Right lobe of liver (tissue), 6 donors: ENCODE measurements around the gene CLEC7A. TPM values are rescaled to one million over a fixed set of nuclear protein-coding genes. Genes with fewer than 3 reads are reported as not detected.

Experiments
- ATAC-seq, 4 donors: fragments of 200-7000 bp; cut with Tn5 transposase; one replicate each; pipeline ENCODE4 v1.9.1; 2020; ENCODE audit warnings: mild to moderate bottlenecking in 4 of 4, moderate library complexity in 4 of 4
- DNase-seq, 3 donors: peaks; one replicate each; pipeline ENCODE4 v3.0.0-alpha.2; 2020
- H3K27ac ChIP-seq, 3 donors: fragments of 200-600 bp; one replicate each; pipeline ENCODE4 v1.8.0; 2022
- H3K27me3 ChIP-seq, 2 donors: fragments of 200-600 bp; one replicate each; pipeline ENCODE4 v1.8.0; 2022
- H3K36me3 ChIP-seq, 4 donors: fragments of 200-600 bp; sonication (generic) in 1 of 4; one replicate each; pipeline versions ENCODE4 v1.5.1 to v1.8.0; 2017 to 2022; ENCODE audit warnings: control low read depth in 1 of 4
- H3K4me1 ChIP-seq, 4 donors: fragments of 200-600 bp; sonication (generic) in 1 of 4; one replicate each; pipeline versions ENCODE4 v1.5.1 to v1.8.0; 2017 to 2022; ENCODE audit warnings: control low read depth in 1 of 4
- H3K4me3 ChIP-seq, 3 donors: fragments of 200-600 bp; one replicate each; pipeline ENCODE4 v1.8.0; 2022
- H3K9me3 ChIP-seq, 4 donors: fragments of 200-600 bp; sonication (generic) in 1 of 4; one replicate each; pipeline versions ENCODE4 v1.5.1 to v1.8.0; 2017 to 2022; ENCODE audit warnings: control low read depth in 1 of 4
- CTCF ChIP-seq, 4 donors: fragments of 200-600 bp in 3 of 4; fragments of 450-650 bp in 1 of 4; IDR thresholded peaks; one replicate each; pipeline versions ENCODE4 v1.5.1 to v1.8.0; 2016 to 2022; ENCODE audit warnings: antibody characterized with exemption in 4 of 4, mild to moderate bottlenecking in 2 of 4
- POLR2A ChIP-seq: fragments of 450-650 bp; IDR thresholded peaks from one replicate; pipeline ENCODE4 v1.6.1; 2017; ENCODE audit warnings: antibody characterized with exemption, mild to moderate bottlenecking
- WGBS: methylation state at CpG from one replicate; pipeline ENCODE4 v1.1.6; 2018; ENCODE audit warnings: low coverage, low lambda C conversion rate; ENCODE audit not compliant: insufficient coverage; ENCODE audit errors: missing lambda C conversion rate; 5-methylcytosine and 5-hydroxymethylcytosine counted together
- intact Hi-C, 2 donors: fragments of 100-400 bp; cut with DNase I; formaldehyde crosslinking; loops; one replicate each; pipeline versions ENCODE4 v1.11.2 to v1.14.1; 2022
- total RNA-seq, 6 experiments: library from RNA; depleted of rRNA in 2 of 6; stranded (reverse); fragments of >200 nt in 2 of 6; fragmentation: NEBNext Ultra II Directional in 3 of 6; extraction: Animal tissue kit (Norgen Biotek cat#: 25700) in 3 of 6; gene quantifications; one replicate each; pipeline versions ENCODE4 v1.1.0 to v1.2.4, GENCODE V29; 2016 to 2023
- donor health status: DM: no; HTN: yes; CAD: no.
- donor health status: DM: no; HTN: no; CAD: no.
- donor health status: DM: no; HTN: no; CAD: no.
- donor health status: DM: no; HTN: yes; CAD: no.
- donor health status: DM: no; HTN: yes; CAD: no.

The CLEC7A gene
- total RNA-seq, 6 experiments from 2014 or later, result 1.6 to 9.5 (median 3.8) TPM

GRCh38 chr12:10131111-10131690, 1.2 kb upstream of the CLEC7A start:
- intact Hi-C loops, result loop anchor here in 1 of 2 donors (10.0 kb wide), 1 partner anchor 96 kb away; the partner anchor contains the start of gene CLEC9A
- no peak overlapping the region for H3K4me3 ChIP-seq
- H3K4me1 ChIP-seq, result no peaks in the 10 kb centered on the region
- TF ChIP-seq POLR2A (no peak), CTCF (IDR thresholded peaks at IDR 0.05) (no peak)
- no peaks in the 10 kb centered on the region for H3K27me3 ChIP-seq
- WGBS, result 26% methylated on average over 2 of the region's 2 CpGs
- ATAC-seq (peak in 2 of 4 donors; percentile 38 to 40), DNase-seq (no peak)
- H3K36me3 ChIP-seq, result no peaks in the 10 kb centered on the region
- H3K9me3 ChIP-seq, result no peaks in the 10 kb centered on the region
- peak overlapping the region in 2 of 3 donors; percentile 34 to 41 for H3K27ac ChIP-seq

DNA sequence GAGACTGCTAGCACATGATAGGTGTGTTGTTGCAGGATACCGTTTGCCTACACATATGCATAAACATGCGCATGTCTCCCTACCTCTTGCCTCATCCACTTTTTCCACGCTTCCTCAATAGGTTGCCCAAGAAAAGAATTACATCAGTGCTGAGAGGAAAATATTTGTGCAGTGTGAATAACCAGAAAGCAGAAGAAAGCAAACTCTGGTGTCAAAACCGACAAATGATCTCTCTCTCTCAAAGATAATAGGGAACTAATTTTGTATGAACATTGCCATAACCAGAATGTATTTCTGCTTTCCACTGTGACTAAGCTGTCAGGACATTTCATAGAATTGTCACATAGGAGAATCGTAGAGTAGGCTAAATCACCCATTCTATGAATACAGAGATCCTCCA, 1.3 kb downstream of the CLEC7A start:
- intact Hi-C loops, result no loop called here
- ATAC-seq, result peak; percentile 53 to 66 (median 58)
- no peaks in the 10 kb centered on the region for H3K27me3 ChIP-seq
- H3K36me3 ChIP-seq, result no peaks in the 10 kb centered on the region
- peak overlapping the region in 1 of 3 donors; percentile 20 for H3K4me3 ChIP-seq
- DNase-seq, result no peak
- H3K9me3 ChIP-seq, result no peaks in the 10 kb centered on the region
- 47% methylated on average over 5 of the region's 5 CpGs for WGBS
- H3K4me1 ChIP-seq, result no peaks in the 10 kb centered on the region
- TF ChIP-seq POLR2A (peak; percentile 52), CTCF (IDR thresholded peaks at IDR 0.05) (no peak)
- H3K27ac ChIP-seq, result peak overlapping the region in 2 of 3 donors; percentile 45 to 48

- Histone ChIP-seq H3K9me3 (no peaks in the 10 kb centered on the region), H3K27ac (no peak overlapping the region), H3K4me1 (no peaks in the 10 kb centered on the region), H3K4me3 (no peak overlapping the region), H3K27me3 (no peaks in the 10 kb centered on the region), H3K36me3 (no peaks in the 10 kb centered on the region)
- WGBS, result 80% methylated on average over 1 of the region's 1 CpG
- no peak for TF ChIP-seq POLR2A
- TF ChIP-seq CTCF (IDR thresholded peaks at IDR 0.05), result no peak
- intact Hi-C loops, result no loop called here
- DNase-seq, result no peak
- ATAC-seq, result no peak
These were observed 3.6 kb downstream of the CLEC7A start for GRCh38 chr12:10126413-10126812.

- Histone ChIP-seq H3K9me3 (no peaks in the 10 kb centered on the region), H3K4me3 (no peak overlapping the region), H3K36me3 (no peaks in the 10 kb centered on the region), H3K4me1 (no peaks in the 10 kb centered on the region), H3K27me3 (no peaks in the 10 kb centered on the region), H3K27ac (no peak overlapping the region)
- ATAC-seq, result peak in 1 of 4 donors; percentile 50
- 36% methylated on average over 3 of the region's 4 CpGs for WGBS
- intact Hi-C loops, result no loop called here
- DNase-seq, result no peak
- TF ChIP-seq CTCF (IDR thresholded peaks at IDR 0.05) (no peak), POLR2A (no peak)
These were observed 7.3 kb downstream of the CLEC7A start for GRCh38 chr12:10122689-10123088.
